T-helper 22 cell (primary cell): Measurements from ENCODE around the gene GIPC2.
"Not testable (repeated sequence)": the region's sequence is repeated elsewhere in the genome, so short reads cannot be mapped to it uniquely, and the experiment has no call there.

Experiments
- DNase-seq: peaks from one replicate; pipeline ENCODE4 v3.0.0-alpha.2; 2020; ENCODE audit warnings: low read depth

GIPC2 gene

DNA sequence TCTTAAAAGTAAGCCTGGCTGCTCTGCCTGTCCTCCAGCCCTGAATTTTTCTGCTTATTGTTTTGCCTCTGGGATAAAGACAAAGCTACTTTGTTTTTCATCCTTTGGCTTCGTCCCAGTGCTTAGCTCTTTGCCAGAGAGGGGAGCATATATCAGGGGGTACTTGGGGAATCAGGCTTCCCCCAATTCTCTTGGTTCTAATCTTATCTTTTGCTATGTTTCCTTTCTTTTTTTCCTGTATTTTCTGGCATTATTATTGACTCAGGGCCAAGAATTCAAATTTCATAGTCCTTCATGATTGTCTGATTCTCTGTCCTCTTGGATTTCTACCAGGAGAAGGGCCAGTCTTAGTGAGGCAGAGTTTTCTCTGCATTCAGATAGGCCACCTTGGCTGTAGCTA is 51.2 kb downstream of the GIPC2 start:
- no peak for DNase-seq

DNA sequence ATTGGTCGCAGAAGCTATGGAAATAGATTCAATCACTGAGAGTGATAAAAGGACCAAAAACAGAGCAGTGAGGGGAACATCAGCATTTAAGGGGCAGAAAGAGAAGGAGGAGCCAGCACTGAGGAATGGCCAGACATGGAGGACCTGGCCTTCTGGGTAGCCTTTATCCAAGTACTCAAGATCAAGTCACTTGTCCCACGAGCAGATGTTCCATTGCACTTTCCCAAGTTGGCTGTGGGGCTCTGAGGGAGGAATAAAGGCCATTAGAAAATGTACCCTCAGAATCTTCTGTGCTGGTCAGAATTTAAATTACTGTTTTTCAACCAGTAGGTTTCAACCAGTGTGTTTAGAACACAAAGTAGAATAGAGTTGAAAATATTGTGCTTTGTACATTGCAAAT is 55.3 kb downstream of the GIPC2 start:
- no peak for DNase-seq

DNA sequence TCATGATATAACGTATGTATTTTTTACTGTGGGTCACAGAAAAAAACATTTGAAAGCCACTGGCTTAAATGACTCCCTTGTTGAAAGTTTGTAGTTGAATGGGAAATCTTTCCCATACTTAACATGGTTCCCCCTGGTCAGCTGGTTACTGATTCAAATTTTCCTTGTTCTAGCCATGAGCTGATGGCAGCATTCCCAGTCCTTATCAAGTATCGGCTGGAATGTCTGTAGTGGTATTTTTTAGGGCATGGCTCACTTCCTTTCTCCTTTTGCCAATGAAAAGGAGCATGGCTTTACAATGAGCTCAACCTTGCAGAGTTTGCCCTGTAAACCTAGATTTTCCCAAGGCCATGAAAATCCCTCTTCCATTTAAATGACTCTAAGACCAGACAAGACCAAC is 55.7 kb downstream of the GIPC2 start:
- DNase-seq = no peak

DNA sequence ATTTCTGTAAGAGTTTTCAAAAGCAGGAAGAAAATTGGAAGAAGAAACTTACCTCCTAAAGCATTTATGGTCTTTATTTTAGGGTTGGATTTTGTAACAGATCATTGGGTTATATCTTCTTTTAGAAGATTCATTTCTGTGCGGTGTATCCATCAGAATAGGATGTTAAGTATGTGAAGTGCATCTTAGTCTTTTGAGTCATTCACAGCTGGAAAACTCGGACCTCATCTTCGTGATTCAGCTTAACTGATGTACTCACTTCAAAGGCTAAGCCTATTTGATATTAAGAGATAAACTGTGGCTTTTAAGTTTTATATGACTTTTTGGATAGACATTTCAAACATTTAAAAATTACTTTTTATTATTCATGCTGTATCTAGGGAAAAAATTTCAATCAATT is 56.3 kb downstream of the GIPC2 start:
- no peak for DNase-seq

DNA sequence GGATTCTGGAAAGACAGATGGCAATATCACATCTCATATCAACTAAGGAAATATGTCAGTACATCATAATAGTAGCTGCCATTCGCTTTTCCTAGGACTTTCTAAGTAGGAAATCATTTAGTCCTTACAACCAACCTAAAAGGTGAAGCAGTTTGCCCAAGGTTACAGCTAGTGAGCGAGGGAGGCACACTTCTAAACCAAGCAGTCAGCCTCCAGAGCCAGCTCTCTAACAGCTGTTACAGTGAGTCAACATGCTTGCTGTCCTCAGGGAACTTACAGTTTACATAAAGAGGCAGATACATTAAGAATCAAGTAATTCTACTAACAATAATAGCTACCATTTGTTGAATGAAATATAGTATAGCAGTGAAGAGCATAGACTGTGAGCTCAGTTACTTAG is 57.1 kb downstream of the GIPC2 start:
- DNase-seq = no peak

DNA sequence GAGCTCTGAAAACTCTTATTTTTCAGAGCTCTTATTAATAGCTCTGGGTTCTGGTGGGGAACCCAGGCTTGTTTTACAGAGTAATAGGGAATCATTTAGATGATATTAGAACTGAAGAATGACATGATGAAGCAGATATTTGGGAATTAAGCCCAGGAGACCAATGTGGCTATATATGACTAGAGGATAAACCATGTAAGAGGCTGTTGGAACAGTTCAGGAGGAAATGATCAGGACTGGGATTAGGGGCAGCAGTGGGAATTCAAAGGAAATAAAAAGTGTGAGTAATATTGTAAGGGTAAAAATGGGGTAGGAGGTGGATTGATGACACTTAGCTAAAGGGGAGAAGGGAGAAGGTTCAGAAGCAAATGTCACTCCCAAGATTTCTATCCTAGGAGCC is 58.6 kb downstream of the GIPC2 start:
- DNase-seq = no peak

DNA sequence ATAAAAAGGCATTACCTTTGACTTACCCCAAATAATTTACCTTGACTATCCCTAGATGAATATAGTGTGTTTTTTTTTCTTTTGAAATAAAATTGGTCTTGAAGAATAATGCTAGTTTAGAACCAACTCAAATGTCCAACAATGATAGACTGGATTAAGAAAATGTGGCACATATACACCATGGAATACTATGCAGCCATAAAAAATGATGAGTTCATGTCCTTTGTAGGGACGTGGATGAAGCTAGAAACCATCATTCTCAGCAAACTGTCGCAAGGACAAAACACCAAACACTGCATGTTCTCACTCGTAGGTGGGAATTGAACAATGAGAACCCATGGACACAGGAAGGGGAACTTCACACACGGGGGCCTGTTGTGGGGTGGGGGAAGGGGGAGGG is 63.9 kb downstream of the GIPC2 start:
- not testable (repeated sequence) for DNase-seq

DNA sequence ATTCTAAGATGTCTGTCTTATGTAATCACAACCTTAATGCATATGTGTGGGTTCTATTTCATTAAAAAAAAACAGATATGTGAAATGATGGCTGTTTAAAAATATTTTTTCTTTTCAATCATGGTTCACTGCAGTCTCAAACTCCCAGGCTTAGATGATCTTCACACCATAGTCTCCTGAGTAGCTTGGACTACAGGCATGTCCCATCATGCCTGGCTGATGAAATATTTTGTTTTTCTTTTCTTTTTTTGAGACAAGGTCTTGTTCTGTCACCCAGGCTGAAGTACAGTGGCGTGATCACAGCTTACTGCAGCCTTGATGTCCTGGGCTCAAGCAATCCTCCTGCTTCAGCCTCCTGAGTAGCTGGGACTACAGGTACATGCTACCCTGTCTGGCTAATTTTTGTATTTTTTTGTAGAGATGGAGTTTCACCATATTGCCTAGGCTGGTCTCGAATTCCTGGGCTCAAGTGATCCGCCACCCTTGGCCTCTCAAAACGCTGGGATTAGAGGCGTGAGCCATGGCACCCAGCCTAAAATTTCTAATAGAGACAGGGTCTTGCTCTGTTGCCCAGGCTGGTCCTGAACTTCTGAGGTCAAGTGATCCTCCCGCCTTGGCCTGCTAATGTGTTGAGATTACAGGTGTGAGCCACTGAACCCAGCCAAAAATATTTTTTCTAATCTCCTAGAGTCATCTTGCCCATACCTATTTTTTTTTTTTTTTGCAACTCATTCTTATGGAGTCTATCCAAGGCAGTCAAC is 67.6 kb downstream of the GIPC2 start:
- no peak for DNase-seq

DNA sequence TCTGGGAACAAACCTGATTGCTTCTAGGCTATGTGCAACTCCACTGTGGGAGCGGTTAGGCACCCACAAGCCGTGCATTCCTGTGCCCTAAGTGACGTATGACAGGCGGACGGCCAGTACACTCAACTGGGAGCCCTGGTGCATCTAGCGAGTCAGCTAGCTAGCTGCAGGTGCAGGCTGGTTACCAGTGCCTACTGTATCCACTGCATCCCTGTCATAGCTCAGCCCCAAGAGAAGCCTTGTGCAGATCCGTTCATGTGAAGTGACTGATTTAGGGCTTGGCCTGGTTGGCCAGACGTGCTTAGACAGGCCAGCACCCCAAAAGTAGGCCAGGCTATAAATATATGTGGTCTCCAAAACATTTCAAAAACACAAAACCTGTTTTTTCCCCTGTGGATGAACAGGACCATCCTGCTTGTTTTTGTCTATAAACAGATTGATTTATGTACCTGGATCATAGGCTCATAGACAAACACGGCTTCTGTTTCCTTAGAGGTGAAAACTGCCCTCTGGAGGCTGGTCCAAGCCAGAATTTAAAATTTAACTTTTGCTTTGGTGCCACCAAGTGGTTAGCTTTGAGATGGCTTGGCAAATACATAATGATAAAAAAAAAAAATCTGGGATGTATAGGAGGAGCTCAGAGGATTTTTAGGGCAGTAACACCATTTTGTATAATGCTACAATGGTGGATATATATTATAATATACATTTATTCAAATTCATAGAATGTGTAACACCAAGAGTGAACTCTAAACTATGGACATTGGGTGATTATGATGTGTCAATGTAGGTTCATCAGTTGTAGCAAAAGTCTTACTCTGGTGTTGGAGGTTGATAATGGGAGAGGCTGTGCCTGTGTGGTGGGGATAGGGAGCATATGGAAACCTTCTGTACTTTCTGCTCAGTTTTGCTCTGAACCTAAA is 68.5 kb downstream of the GIPC2 start:
- no peak for DNase-seq

DNA sequence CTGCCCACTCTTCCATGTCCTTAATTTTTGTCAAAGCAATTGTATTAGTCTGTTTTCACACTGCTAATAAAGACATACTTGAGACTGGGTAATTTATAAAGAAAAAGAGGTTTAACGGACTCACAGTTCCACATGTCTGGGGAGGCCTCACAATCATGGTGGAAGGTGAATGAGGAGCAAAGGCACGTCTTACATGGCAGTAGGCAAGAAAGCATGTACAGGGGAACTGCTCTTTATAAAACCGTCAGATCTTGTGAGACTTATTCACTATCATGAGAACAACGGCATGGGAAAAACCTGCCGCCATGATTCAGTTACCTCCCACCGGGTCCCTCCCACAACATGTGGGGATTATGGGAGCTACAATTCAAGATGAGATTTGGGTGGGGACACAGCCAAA is 74.7 kb downstream of the GIPC2 start:
- not testable (repeated sequence) for DNase-seq

DNA sequence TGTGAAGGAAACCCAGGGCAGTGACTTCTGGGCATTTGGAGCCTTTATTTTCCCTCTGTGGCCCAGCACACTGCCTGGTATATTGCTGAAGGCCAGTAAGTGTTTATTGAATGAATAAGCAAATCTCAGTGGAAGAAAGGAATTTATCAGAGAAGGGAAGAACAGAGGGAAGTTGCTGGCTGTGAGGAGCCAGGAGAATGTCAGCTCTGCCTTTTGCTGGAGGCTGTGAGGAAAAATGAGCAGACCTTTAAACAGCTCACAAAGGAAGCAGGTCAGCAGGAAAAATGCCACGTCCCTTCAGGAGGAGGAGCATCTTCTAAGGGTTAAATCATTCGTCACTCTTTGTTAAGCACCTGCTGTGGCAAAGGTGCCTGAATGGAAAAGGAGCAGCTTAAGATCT is 75.9 kb downstream of the GIPC2 start:
- no peak for DNase-seq

DNA sequence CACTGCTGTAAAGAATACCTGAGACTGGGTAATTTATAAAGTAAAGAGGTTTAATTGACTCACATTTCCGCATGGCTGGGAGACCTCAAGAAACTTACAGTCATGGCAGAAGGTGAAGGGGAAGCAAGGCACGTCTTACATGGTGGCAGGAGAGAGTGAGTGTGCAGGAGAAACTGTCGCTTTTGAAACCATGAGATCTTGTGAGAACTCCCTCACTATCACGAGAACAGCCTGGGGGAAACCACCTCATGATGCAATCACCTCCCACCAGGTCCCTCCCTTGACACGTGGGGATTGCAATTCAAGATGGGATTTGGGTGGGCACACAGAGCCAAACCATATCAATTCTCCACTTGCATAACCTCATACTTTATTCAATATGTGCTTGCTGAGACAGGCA is 76.6 kb downstream of the GIPC2 start:
- DNase-seq = no peak

DNA sequence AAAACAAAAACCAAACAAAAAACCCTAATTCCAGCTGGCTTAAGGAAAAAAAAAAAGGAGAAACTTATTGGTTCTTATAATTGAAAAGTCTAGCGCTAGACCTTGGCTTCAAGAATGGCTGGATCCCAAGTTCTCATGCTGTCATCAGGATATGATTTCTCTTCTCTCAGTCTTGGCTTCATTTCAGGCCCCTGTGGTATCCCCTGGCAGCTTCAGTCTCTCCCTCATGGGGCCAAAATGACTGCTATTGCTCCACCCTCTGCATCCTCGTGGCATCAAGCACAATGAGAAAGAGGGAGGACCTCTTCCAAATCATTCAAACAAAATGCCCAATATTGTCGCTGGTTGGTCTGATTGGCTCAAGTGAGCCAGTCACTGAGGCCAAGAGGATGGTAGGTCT is 80.7 kb downstream of the GIPC2 start:
- no peak for DNase-seq

DNA sequence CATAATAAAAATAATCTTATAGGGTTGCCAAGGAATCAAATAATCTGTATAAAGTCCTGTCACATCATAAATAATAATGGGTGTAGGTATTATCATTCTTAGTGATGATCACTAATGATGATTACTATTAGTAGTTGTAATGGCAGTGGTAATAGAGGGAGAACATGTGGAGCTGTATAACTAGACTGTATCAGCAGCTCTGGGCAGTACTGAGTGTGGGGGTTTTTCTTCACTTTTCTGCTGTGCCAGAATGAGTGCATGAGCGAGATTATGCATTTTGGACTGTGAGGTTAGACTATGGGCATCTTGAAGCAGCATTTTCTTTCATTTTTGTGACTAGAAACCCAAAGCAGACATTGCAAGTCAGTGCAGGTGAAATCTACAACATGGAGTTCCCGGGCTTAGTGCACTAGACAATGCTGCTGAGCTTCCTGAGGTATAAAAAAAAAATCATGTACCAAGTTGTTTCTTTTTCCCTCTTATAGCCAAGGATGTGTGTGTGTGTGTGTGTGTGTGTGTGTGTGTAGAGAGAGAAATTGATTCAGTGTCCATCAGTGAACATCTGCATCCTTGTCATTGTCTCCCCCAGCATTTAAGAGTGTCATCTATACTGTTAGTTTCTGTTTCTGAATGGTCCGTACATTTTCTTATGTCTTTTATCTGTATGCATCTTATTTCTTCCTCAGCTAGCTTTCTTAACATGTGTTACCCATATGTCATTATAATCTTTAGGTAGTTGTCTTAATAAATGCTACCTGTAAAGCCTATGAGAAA is 86.6 kb downstream of the GIPC2 start:
- no peak for DNase-seq

DNA sequence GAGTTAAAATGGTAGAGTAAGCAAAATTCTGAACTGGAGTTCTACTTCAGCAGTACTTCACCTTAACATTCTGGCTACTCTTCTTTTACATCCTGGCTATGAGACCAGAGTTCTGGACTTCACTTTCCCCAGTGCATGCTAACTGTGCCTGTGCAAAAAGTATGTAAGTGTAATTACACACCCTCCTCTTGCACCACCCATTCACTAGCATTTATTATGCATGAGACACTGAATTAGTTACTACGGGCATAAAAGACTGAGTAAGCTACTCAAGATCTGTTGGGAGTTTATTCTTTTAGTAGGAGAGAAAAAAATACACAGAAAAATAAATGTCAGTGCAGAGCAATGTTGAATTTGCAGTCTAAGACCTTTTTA is 87.2 kb downstream of the GIPC2 start:
- DNase-seq = no peak

DNA sequence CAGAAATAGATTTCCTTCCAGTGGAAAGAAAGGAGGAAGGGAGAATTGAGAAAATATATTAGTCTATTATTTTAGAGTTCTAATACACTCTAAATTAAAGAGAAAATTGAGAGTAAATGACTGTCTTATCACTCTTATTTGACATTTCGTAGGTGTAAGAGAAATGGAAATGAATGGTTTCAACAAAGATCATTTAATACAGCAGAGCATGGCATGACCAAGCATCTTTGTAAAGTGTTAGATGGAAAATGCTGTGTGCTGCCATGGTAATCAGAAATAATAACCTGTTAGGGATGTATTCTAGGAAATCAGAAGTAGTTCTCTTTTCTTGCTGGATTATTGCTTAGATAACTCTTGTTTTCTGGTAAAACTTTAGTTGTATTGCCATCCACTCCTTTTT is 90.9 kb downstream of the GIPC2 start:
- no peak for DNase-seq

DNA sequence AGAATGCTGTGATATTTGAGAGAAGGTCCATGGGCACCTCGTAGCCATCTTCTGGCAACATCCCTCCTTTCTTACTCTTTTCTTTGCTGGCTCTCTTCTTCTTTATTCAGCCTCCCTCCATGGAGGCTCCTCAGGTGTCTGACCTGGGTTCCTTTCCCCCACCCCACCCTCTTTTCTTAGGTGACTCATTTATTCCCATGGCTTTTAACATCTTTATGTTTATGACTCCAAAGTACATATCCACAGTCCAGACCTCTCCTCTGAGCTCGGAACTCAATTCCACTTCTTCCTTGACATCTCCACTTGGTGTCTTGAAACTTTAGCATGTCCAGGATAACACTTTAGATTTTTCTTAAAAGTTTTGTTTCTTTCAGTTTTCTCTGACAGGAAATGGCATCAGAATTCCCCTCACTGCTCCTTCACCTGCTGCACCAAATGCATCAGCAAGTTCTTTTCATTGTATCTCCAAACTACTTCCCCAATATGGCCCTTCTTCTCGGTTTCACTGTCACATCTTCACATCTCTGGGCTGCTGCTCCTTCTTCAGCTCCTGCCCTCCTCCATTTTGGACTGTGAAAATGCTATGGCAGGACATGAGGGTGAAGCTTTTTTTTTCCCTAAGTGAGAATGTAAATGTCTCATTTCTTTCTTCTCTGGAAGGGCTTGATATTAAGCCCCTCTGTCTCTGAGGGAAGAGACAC is 95.9 kb downstream of the GIPC2 start:
- no peak for DNase-seq

DNA sequence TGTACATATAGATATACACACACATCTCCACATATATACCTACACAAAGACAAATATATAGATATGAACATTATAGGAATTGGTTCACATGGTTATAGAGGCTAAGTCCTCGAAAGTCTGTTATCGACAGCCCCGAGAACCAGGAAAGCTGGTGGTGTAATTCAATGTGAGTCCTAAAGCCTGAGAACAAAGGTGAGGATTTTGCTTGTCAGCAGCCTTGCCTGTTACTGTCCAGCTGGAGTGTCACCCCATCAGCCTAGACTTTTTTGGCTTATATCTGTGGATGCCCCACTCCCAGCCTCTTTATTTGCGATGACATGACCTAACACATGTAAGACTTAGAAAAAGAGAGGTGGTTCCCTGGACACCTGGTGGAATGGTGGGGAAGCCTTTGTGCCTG is 97.0 kb downstream of the GIPC2 start:
- no peak for DNase-seq

DNA sequence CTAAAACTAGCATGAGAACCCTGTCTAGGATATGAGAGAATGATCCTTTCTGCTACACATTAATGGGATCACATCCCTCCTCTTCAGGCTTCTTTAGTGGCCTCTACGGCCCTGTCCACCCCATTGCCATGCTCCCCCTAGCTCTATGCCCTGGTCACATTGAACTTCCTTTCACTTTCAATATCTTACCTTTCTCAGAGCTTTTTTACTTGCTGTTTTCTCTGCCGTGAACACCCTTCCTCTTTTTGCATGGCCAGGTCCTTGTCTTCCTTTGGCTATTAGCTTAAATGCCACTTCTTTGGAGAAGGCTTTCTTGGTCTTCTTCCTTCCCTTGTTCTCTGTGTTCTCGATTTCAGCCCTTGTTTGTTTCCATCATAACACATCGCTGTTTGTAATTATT is 97.4 kb downstream of the GIPC2 start:
- no peak for DNase-seq

DNA sequence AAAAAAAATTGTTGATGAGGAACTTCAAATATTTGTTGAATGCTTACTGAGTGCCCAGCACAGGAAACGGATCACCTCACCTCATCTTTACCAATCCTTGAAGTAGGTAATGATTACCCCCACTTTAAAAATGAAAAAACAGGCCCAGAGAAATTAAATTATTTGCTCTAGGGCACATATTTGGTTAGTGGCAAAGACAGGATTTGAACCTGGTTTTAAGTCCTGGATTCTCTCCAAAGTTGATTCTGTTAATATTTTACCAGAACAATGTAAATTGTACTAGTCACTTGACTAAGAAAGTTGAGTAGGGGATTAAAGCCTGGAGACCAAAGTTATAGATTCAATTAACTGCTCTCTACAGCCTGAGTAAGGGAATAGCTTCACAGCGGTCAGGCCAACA is 97.9 kb downstream of the GIPC2 start:
- DNase-seq = no peak

DNA sequence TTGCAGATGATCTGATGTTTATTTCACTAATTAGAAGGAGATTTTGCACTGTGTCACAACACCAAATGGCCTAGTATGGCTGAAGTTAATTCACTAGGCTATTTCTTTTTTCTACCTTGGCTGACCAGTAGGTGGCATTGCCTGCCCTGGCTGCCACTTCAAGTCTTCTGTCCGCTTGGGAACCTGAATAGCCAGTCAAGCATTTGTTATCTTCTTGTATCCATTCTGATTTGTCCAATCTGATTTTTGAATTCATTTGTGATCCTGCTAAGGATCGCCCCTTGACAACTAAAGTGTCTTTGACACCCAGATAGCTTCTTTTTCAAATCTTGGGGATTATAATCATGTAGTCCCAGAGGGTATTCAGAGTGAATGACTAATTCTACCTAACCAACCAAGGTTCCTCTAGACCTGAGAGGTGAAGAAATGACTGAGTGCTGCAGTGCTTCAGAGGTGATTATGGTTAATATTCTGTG is 99.4 kb downstream of the GIPC2 start:
- DNase-seq = no peak

DNA sequence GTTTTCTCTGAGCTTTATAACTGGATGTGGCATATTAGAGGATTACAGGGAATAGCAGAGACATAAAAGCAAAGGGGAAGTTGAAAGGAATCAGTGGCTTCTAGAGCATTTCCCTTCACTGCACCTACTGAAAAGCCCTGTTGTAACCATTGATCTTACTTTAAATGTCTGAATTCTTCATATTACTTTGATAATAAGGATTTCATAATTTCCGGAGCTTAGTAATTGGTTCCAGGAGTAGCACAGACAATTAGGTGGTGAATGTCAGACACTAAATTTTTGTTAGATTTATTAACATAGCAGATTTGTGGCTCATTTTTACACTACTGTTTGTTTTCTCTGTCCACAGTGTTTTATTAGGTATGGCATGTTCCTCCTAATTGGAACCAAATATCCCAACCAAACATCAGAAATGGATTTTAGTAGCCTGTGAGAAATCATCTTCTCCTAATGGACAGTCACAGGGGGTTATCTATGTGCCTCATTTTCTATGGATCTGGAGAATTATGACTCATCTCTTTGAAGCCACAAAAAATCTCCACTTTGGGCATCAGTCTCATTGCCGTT is 100.5 kb downstream of the GIPC2 start:
- no peak for DNase-seq
